GM19239 (cell line): ENCODE measurements around the gene KANSL1.
"Not testable (repeated sequence)": the region's sequence is repeated elsewhere in the genome, so short reads cannot be mapped to it uniquely, and the experiment has no call there.

Experiments
- DNase-seq: peaks from one replicate; pipeline ENCODE4 v3.0.0; 2011; ENCODE audit warnings: low spot score; ENCODE audit not compliant: insufficient read length
- FAIRE-seq: peaks from 2 replicates; lab custom pipeline; 2011; peaks lifted over from hg19 to GRCh38; lab: Jason Lieb, UNC

The KANSL1 gene

DNA sequence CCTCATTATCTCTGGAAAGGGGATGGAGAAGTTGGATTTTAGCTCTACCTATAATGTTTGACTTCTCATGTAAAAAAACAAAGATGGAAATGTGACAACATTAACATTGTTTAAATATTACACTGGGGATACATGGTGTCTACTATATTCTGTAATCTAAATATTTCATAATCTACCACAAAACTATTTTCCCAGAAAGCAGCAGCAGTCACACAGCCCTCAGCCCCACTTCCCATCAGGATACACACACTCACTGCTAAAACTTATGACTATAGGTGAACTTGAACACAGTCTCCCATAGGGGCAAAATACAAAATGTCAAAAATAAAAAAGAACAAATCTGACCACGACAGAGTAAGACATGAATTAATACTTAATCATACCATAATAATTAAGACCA is 95.7 kb downstream of the KANSL1 start:
- FAIRE-seq (no peak), DNase-seq (no peak)

DNA sequence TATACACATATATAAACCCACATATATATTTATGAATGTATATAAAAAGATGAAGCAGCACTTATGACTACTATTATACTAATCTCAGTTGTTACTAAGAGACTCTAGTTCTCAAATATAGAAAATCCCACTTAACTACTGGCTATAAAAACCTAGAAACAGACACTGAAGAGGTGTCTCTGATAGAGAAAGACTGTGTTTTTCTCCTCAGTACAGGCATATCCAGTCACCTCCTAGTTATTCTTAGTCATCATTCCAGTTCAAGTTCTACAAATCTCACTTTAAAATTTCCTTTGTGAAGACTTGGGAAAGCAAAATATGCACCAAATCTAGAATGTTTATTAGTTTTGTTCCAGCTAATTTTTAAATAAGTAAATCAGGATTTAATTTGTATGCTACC is 100.2 kb downstream of the KANSL1 start:
- no peak for FAIRE-seq

DNA sequence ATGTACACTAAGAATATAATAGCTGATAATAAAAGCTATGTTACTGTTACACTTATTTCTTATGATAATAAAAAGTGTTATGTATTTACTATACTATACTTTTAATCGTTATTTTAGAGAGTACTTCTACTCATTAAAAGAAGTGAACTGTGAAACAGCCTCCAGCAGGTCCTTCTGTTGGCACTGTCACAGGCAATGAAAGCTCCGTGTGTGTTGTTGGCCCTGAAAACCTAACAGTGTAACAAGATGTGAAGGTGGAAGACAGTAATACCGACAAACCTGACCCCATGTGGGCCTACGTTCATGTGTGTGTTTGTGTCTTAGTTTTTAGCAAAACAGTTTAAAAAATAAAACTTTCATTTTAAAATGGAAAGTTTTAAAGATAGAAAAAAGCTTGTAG is 102.4 kb downstream of the KANSL1 start:
- no peak for FAIRE-seq
- DNase-seq, result no peak

More for the DNA sequence above, 100.2 kb downstream of the KANSL1 start:
- DNase-seq, result no peak

GRCh38 chr17:46089389-46089965 is 103.8 kb downstream of the KANSL1 start:
- DNase-seq (no peak), FAIRE-seq (no peak)

DNA sequence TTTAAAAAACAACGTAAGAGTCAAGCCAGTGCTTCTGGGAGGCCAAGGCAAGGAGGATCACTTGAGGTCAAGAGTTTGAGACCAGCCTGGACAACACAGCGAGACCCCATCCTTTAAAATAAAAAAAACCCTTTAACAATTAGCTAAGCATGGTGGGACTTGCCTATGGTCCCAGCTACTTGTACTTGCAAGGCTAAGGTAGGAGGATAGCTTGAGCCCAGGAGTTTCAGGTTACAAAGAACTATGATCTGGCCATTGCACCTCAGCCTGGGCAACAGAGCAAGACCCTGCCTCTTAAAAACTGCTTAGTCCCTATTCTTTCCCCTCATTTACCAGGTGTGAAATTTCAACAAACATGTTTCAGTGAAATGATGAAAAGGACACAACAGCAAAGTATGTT is 104.6 kb downstream of the KANSL1 start:
- no peak for FAIRE-seq

DNA sequence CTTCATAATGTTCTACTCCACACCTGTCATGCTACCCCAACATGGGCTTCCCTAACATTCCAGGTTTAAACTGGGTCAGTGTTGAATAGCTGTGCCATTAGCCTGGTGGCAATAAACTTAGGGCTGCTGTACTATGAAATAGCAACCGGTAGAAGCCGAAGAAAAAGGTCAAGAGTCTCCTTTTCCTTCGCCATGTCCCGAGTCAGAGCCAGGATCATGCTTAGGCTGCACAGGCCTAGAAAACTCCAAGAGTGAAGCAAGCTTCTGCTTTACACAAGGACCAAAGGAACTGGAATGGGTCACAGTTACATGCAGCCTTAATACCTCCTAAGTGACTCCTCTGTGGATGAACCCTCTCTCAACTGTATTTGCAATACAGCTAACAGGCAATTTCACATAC is 105.4 kb downstream of the KANSL1 start:
- DNase-seq, result not testable (repeated sequence)
- peak; percentile 4 for FAIRE-seq

More for the DNA sequence above, 104.6 kb downstream of the KANSL1 start:
- no peak for DNase-seq

GRCh38 chr17:46086821-46087220 is 106.4 kb downstream of the KANSL1 start:
- DNase-seq (no peak), FAIRE-seq (no peak)

- DNase-seq, result no peak
- no peak for FAIRE-seq
Observed at GRCh38 chr17:46085522-46085921, 107.7 kb downstream of the KANSL1 start.

DNA sequence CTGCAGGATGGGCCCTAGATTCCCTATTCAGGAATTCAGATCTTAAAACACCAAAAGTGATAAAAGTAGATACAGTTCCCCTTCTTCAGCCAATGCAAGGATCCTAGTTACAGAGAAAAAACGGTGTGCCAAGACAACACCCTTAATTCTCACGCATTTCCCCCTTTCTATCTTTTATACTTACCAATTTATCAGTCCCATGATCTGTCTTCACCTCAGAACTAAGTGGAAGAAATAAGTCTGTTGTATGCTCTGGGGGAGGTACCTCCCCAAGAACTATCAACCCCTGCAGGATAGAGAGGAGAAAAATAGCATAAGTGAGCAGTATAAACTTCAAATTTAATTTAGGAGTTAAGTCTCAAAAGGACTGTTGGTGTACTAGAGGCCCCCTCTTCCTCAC is 111.0 kb downstream of the KANSL1 start:
- no peak for FAIRE-seq

GRCh38 chr17:46081018-46081320 is 112.3 kb downstream of the KANSL1 start:
- FAIRE-seq (no peak), DNase-seq (no peak)

More for the DNA sequence above, 111.0 kb downstream of the KANSL1 start:
- no peak for DNase-seq

- no peak for FAIRE-seq
Observed at GRCh38 chr17:46080118-46081017, 112.9 kb downstream of the KANSL1 start.

GRCh38 chr17:46078675-46079074 is 114.6 kb downstream of the KANSL1 start:
- FAIRE-seq, result no peak
- DNase-seq, result no peak

More at GRCh38 chr17:46080118-46081017, 112.9 kb downstream of the KANSL1 start:
- no peak for DNase-seq

GRCh38 chr17:46074540-46074939 is 118.7 kb downstream of the KANSL1 start:
- DNase-seq, result no peak
- no peak for FAIRE-seq

GRCh38 chr17:46072998-46073397 is 120.2 kb downstream of the KANSL1 start:
- no peak for DNase-seq
- FAIRE-seq, result no peak

DNA sequence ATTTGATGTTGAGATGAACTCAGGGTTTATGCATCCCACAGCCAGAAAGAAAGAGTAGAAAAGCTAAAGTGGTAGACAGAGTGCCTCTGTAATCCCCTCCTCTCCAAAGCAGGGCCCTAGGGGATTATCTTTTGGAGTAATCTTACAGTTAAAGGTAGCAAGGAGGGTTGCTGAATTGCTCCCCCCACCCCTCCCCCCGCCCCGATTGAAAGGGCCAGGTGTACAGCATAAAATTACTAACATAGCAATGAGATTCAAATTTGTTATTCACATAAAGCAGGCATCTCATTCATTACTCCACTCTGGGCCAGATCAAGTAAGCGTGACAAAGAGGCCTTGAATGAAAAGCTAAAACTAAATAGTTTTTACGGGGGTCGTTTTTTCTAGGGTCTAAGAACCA is 121.4 kb downstream of the KANSL1 start:
- FAIRE-seq (no peak), DNase-seq (no peak)

DNA sequence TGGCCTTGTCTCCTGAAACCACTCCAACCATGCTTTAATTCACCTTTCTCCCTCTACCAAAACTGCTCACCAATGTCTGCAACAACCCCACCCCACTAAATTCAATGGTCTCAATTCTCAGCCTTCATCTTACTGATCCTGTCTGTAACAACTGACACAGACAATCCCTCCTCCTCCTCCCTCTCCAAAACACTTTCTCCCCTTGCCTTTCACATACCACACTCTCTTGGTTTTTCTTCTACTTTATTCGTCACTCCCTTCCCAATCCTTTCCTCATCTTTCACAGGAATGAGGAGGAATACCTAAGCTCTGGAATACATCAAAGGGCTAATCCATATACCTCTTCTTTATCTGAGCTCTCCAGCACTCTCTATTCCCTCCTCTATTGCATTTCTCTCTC is 128.8 kb downstream of the KANSL1 start:
- peak; percentile 49 for FAIRE-seq

DNA sequence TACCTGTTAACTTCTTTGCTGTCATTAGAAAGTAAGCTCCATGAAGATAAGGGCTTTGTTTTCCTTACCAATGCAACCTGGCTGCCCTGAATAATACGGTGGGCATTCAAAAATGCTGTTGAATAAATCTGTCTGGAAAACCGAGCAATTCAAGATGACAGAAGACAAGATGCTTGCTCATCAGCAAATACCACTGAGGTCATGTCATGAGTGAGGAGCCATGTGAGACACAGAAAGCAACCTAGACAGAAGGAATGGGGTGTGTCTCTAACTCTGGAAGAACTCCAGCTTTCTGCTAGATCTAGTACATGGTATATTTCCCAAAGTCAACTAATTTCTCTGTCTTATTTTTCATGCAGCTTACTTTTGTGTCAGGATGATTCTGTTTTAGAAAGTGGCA is 130.0 kb downstream of the KANSL1 start:
- no peak for FAIRE-seq
- no peak for DNase-seq

More for the DNA sequence above, 128.8 kb downstream of the KANSL1 start:
- no peak for DNase-seq

GRCh38 chr17:46061435-46061834 is 131.8 kb downstream of the KANSL1 start:
- DNase-seq, result no peak
- no peak for FAIRE-seq

DNA sequence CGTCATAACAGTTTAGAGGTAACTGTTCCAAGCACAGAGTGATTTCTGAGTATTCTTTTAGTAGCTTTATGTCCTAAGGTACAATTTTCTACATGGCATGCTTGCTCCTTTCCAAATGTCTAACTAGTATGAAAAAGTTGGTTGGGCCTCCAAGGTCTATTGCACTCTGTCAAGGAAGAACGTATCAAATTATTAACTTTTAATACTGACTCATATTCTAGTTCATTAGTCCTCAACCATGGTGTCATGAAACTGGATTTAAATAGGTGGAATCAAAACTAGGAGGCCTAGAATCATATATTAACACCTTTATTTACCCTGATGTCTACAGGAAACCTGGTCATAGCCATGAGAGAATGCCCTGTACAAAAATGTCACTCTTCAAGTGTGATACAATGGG is 132.8 kb downstream of the KANSL1 start:
- no peak for FAIRE-seq
- no peak for DNase-seq

DNA sequence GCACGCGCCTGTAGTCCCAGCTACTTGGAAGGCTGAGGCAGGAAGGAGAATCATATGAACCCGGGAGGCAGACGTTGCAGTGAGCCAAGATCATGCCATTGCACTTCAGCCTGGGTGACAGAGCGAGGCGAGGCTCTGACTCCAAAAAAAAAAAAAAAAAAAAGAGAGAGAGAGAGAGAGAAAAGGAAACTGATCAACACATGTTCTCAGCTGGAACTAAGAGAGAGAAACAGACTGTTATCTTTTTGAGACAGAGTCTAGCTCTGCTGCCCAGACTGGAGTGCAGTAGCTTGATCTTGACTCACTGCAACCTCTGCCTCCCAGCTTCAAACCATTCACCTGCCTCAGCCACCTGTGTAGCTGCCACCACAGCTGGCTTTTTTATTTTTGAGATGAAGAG is 133.7 kb downstream of the KANSL1 start:
- FAIRE-seq (no peak), DNase-seq (no peak)

- DNase-seq (no peak), FAIRE-seq (no peak)
Observed at GRCh38 chr17:46057366-46057765, 135.9 kb downstream of the KANSL1 start.
